HCT116 (cell line): ENCODE data around the gene C4A. TPM values are rescaled to one million over a fixed set of nuclear protein-coding genes. Genes with fewer than 3 reads are reported as not detected.

Experiments used
- ATAC-seq: fragments of 200-7000 bp; cut with Tn5 transposase; 2 replicates; pipeline ENCODE4 v1.9.1; 2020; ENCODE audit warnings: mild to moderate bottlenecking, moderate library complexity
- BruUV-seq: library from RNA; stranded (reverse); fragments of 400-500 nt; replicated peaks from 2 replicates; lab custom pipeline; 2021; lab: Mats Ljungman, UMichigan
- CTCF ChIA-PET: fragments of 300-600 bp; sonication (Branson Sonifier 250); formaldehyde crosslinking; loops from one replicate; lab custom pipeline; 2021; ENCODE audit warnings: antibody characterized with exemption; lab: Charles Lee
- POLR2A ChIA-PET: fragments of 300-600, 350-600 bp; sonication (Branson Sonifier 250); formaldehyde crosslinking; loops from one replicate; lab custom pipeline; 2021; ENCODE audit warnings: antibody characterized with exemption; lab: Charles Lee
- RAD21 ChIA-PET, 2 experiments: fragments of 300-600 bp; sonication (Branson Sonifier 250); formaldehyde crosslinking; loops; one replicate each; lab custom pipeline; 2023; ENCODE audit warnings: low total read pairs in 2 of 2; ENCODE audit not compliant: uncharacterized antibody in 2 of 2, unreplicated experiment in 2 of 2, low non-redundant PET in 1 of 2; lab: Charles Lee
- DNase-seq: peaks from one replicate; pipeline ENCODE4 v3.0.0-alpha.2; 2010; ENCODE audit warnings: low read depth, low spot score
- H2AFZ ChIP-seq: fragments of 200-600 bp; shearing (Covaris generic), sonication (generic); 2 replicates; pipeline ENCODE4 v1.6.1; 2017; ENCODE audit warnings: low read depth, mixed run types, mixed read lengths, antibody characterized with exemption, low read length; ENCODE audit not compliant: poor library complexity, severe bottlenecking
- H3K27ac ChIP-seq: 2 replicates; pipeline ENCODE4 v1.5.1; 2012; ENCODE audit warnings: low read depth, low read length
- H3K27me3 ChIP-seq: fragments of 200-600 bp; sonication (generic); 2 replicates; pipeline ENCODE4 v1.6.1; 2016; ENCODE audit warnings: mixed run types, low read length, mixed read lengths; ENCODE audit not compliant: insufficient read depth
- H3K36me3 ChIP-seq, 2 experiments: fragments of 200-500 bp in 1 of 2; fragments of 200-600 bp in 1 of 2; sonication (Bioruptor generic) in 1 of 2; sonication (generic) in 1 of 2; 2 replicates each; pipeline versions ENCODE4 v1.5.1 to v1.6.1; 2014 to 2016; ENCODE audit warnings: low read length in 2 of 2, inconsistent platforms in 1 of 2, mixed read lengths in 1 of 2, mixed run types in 1 of 2; ENCODE audit not compliant: insufficient read depth in 2 of 2, control insufficient read depth in 1 of 2
- H3K4me1 ChIP-seq, 2 experiments: fragments of 200-600 bp in 1 of 2; sonication (generic) in 1 of 2; 2 replicates each; pipeline versions ENCODE4 v1.5.1 to v1.6.1; 2012 to 2017; ENCODE audit warnings: low read length in 2 of 2, inconsistent platforms in 1 of 2, mild to moderate bottlenecking in 1 of 2, mixed read lengths in 1 of 2, mixed run types in 1 of 2, moderate library complexity in 1 of 2; ENCODE audit not compliant: insufficient read depth in 2 of 2, control insufficient read depth in 1 of 2
- H3K4me2 ChIP-seq: fragments of 200-600 bp; sonication (generic); 2 replicates; pipeline ENCODE4 v1.6.1; 2017; ENCODE audit warnings: mixed run types, low read length, mixed read lengths
- H3K4me3 ChIP-seq, 2 experiments: fragments of 200-600 bp in 1 of 2; sonication (generic) in 1 of 2; replicated peaks in 1 of 2; 2 replicates each; pipeline ENCODE4 v1.5.1; 2011 to 2016; ENCODE audit warnings: low read length in 2 of 2, control low read depth in 1 of 2, low read depth in 1 of 2, mild to moderate bottlenecking in 1 of 2, mixed read lengths in 1 of 2, mixed run types in 1 of 2
- H3K79me2 ChIP-seq: fragments of 200-600 bp; sonication (generic); 2 replicates; pipeline ENCODE4 v1.6.1; 2017; ENCODE audit warnings: mild to moderate bottlenecking, mixed run types, low read length, moderate library complexity, mixed read lengths; ENCODE audit not compliant: insufficient read depth
- H3K9ac ChIP-seq: fragments of 200-600 bp; sonication (generic); 2 replicates; pipeline ENCODE4 v1.6.1; 2016; ENCODE audit warnings: low read length, mixed read lengths
- H3K9me2 ChIP-seq: fragments of 200-600 bp; sonication (generic), shearing (Covaris generic); 2 replicates; pipeline ENCODE4 v1.6.1; 2017; ENCODE audit warnings: mixed run types, mild to moderate bottlenecking, moderate library complexity; ENCODE audit not compliant: insufficient read depth
- H3K9me3 ChIP-seq, 2 experiments: fragments of 200-500 bp in 1 of 2; fragments of 200-600 bp in 1 of 2; sonication (Bioruptor generic) in 1 of 2; sonication (generic) in 1 of 2; 2 replicates each; pipeline ENCODE4 v1.6.1; 2014 to 2017; ENCODE audit warnings: low read length in 2 of 2, mixed read lengths in 2 of 2, inconsistent platforms in 1 of 2, low read depth in 1 of 2, mild to moderate bottlenecking in 1 of 2, mixed run types in 1 of 2, moderate library complexity in 1 of 2; ENCODE audit not compliant: control insufficient read depth in 1 of 2, insufficient read depth in 1 of 2
- H4K20me1 ChIP-seq: fragments of 200-600 bp; sonication (generic), shearing (Covaris generic); 2 replicates; pipeline ENCODE4 v1.6.1; 2017; ENCODE audit warnings: mixed run types, mild to moderate bottlenecking, moderate library complexity; ENCODE audit not compliant: insufficient read depth
- CEBPB ChIP-seq: IDR thresholded peaks from 2 replicates; pipeline ENCODE4 v1.6.1; 2012; ENCODE audit warnings: low read depth
- CTCF ChIP-seq, 3 experiments: fragments of 200-600 bp in 1 of 3; sonication (generic) in 1 of 3; IDR thresholded peaks in 2 of 3; conservative IDR thresholded peaks in 1 of 3; 2 replicates each; pipeline ENCODE4 v1.5.1; 2012 to 2017; ENCODE audit warnings: low read depth in 2 of 3, low read length in 2 of 3, antibody characterized with exemption in 1 of 3, borderline replicate concordance in 1 of 3, control low read depth in 1 of 3, mild to moderate bottlenecking in 1 of 3, mixed read lengths in 1 of 3, mixed run types in 1 of 3, moderate library complexity in 1 of 3; ENCODE audit not compliant: insufficient read depth in 1 of 3
- EGR1 ChIP-seq: IDR thresholded peaks from 2 replicates; pipeline ENCODE4 v1.6.1; 2012; ENCODE audit warnings: low read depth
- EZH2phosphoT487 ChIP-seq: fragments of 200-600 bp; IDR thresholded peaks from 2 replicates; pipeline ENCODE4 v1.6.1; 2018; ENCODE audit warnings: antibody characterized with exemption, borderline replicate concordance
- FOSL1 ChIP-seq: IDR thresholded peaks from 2 replicates; pipeline ENCODE4 v1.6.1; 2012; ENCODE audit warnings: low read depth
- MAX ChIP-seq: IDR thresholded peaks from 2 replicates; pipeline ENCODE4 v1.6.1; 2012
- POLR2A ChIP-seq: IDR thresholded peaks from 2 replicates; pipeline ENCODE4 v1.7.0; 2011; ENCODE audit warnings: borderline replicate concordance; ENCODE audit not compliant: insufficient read depth, insufficient read length; ENCODE audit errors: extremely low read depth
- POLR2AphosphoS5 ChIP-seq: IDR thresholded peaks from 2 replicates; pipeline ENCODE4 v1.6.1; 2011; ENCODE audit warnings: mild to moderate bottlenecking, low read depth, low read length, moderate library complexity
- RAD21 ChIP-seq: IDR thresholded peaks from 2 replicates; pipeline ENCODE4 v1.6.1; 2012; ENCODE audit warnings: low read depth, mild to moderate bottlenecking
- SIN3A ChIP-seq: IDR thresholded peaks from 2 replicates; pipeline ENCODE4 v1.6.1; 2012; ENCODE audit warnings: low read depth
- SP1 ChIP-seq: IDR thresholded peaks from 2 replicates; pipeline ENCODE4 v1.6.1; 2012; ENCODE audit warnings: low read depth
- SRF ChIP-seq: IDR thresholded peaks from 2 replicates; pipeline ENCODE4 v1.6.1; 2012; ENCODE audit warnings: low read depth
- ZNF274 ChIP-seq: fragments of 200-500 bp; sonication (Bioruptor generic); IDR thresholded peaks from 2 replicates; pipeline ENCODE4 v1.6.1; 2014; ENCODE audit warnings: mild to moderate bottlenecking, low read depth, low read length, inconsistent platforms
- intact Hi-C: fragments of 100-400 bp; cut with micrococcal nuclease; formaldehyde crosslinking; loops from 2 replicates; pipeline ENCODE4 v1.10.0; 2022
- total RNA-seq: library from RNA; stranded (reverse); gene quantifications from one replicate; pipeline ENCODE4 v1.2.1, GENCODE V29; 2021; ENCODE audit not compliant: unreplicated experiment
- TF ChIP-seq, protein P1 (sequence below): IDR thresholded peaks from 2 replicates; pipeline ENCODE4 v1.6.1; 2012

C4A gene
- total RNA-seq, 1 experiment from 2014 or later: 5.1 TPM

- H3K4me2 ChIP-seq: no peak overlapping the region
- H3K9me3 ChIP-seq: no peaks in the 10 kb centered on the region
- no peaks in the 10 kb centered on the region for H4K20me1 ChIP-seq
- RAD21 ChIA-PET: no interaction called here
- H3K9ac ChIP-seq: no peak overlapping the region
- CTCF ChIA-PET: no interaction called here
- no peak for DNase-seq
- peaks cover 5% of the 10 kb centered on the region for H3K79me2 ChIP-seq
- BruUV-seq: no TSS peak
- no peaks in the 10 kb centered on the region for H3K27me3 ChIP-seq
- H3K27ac ChIP-seq: no peak overlapping the region
- H3K4me1 ChIP-seq: no peaks in the 10 kb centered on the region
- H3K4me3 ChIP-seq: no peak overlapping the region
- H3K9me2 ChIP-seq: no peaks in the 10 kb centered on the region
- intact Hi-C loops: no loop called here
- no peak overlapping the region for H2AFZ ChIP-seq
- POLR2A ChIA-PET: no interaction called here
- TF ChIP-seq SIN3A (no peak), MAX (no peak), RAD21 (no peak), EZH2phosphoT487 (no peak), POLR2AphosphoS5 (no peak), POLR2A (no peak), SRF (no peak), CTCF (IDR thresholded peaks at IDR 0.05 in 2 of 3, conservative IDR thresholded peaks at IDR 0.05 in 1 of 3; ENCODE audit: borderline replicate concordance in 1 of 3, insufficient read depth in 1 of 3, low read depth in 2 of 3, low read length in 2 of 3) (no peak), ZNF274 (no peak), EGR1 (no peak), FOSL1 (no peak), CEBPB (no peak), SP1 (no peak)
- TF ChIP-seq, protein P1, sequence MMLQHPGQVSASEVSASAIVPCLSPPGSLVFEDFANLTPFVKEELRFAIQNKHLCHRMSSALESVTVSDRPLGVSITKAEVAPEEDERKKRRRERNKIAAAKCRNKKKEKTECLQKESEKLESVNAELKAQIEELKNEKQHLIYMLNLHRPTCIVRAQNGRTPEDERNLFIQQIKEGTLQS: no peak
- TF ChIP-seq, all 23 proteins: peak for 0
- H3K36me3 ChIP-seq: no peaks in the 10 kb centered on the region
- no peak for ATAC-seq
Measured at GRCh38 chr6:31978831-31979230, 3.0 kb upstream of the C4A start.
